ENCODE measurements around the gene C17orf78. TPM values are rescaled to one million over a fixed set of nuclear protein-coding genes. Genes with fewer than 3 reads are reported as not detected.

C17orf78 gene
- total and polyA plus RNA-seq, 2 of the 13 experiments (the other 11 are each of a cell fraction or from before 2014, with no cell fraction given): not detected

- no peak for TF ChIP-seq NFE2 (CRISPR knock-in tag; IDR thresholded peaks at IDR 0.05)
- TF ChIP-seq ZNF570 (CRISPR knock-in tag; IDR thresholded peaks at IDR 0.05; ENCODE audit: borderline replicate concordance): no peak
- 0 out of 2 replicates have a peak, but pooled peaks have one; percentile 51 for TF ChIP-seq MXD4 (CRISPR knock-in tag; IDR thresholded peaks at IDR 0.05)
- no peak for TF ChIP-seq KLF6 (CRISPR knock-in tag; IDR thresholded peaks at IDR 0.05)
- no peak for TF ChIP-seq HNRNPK (IDR thresholded peaks at IDR 0.05; ENCODE audit: low read depth, low read length, poor library complexity, severe bottlenecking)
- no peak for TF ChIP-seq ZBTB40 (IDR thresholded peaks at IDR 0.05)
- no peak for TF ChIP-seq ZBTB40 (CRISPR knock-in tag; IDR thresholded peaks at IDR 0.05)
- no peak for TF ChIP-seq SETDB1 (CRISPR knock-in tag; IDR thresholded peaks at IDR 0.05; ENCODE audit: borderline replicate concordance)
- TF ChIP-seq ZNF766 (CRISPR knock-in tag; IDR thresholded peaks at IDR 0.05; ENCODE audit: borderline replicate concordance): no peak
- no peak for TF ChIP-seq JUN (CRISPR knock-in tag; IDR thresholded peaks at IDR 0.05)
- no peak for TF ChIP-seq RARG (CRISPR knock-in tag; IDR thresholded peaks at IDR 0.05; ENCODE audit: low read depth)
- no peak for TF ChIP-seq ZNF441 (CRISPR knock-in tag; IDR thresholded peaks at IDR 0.05; ENCODE audit: borderline replicate concordance)
- no peak for TF ChIP-seq ZSCAN31 (CRISPR knock-in tag; IDR thresholded peaks at IDR 0.05; ENCODE audit: low read depth)
- no peak for TF ChIP-seq PHF20 (CRISPR knock-in tag; IDR thresholded peaks at IDR 0.05)
- no peak for TF ChIP-seq ZKSCAN8 (CRISPR knock-in tag; IDR thresholded peaks at IDR 0.05; ENCODE audit: borderline replicate concordance)
- TF ChIP-seq ZNF543 (CRISPR knock-in tag; IDR thresholded peaks at IDR 0.05): no peak
- no peak for TF ChIP-seq MTA3 (CRISPR knock-in tag; IDR thresholded peaks at IDR 0.05)
- no peak for TF ChIP-seq SIN3A (IDR thresholded peaks at IDR 0.05; ENCODE audit: borderline replicate concordance, low read depth, low read length)
- TF ChIP-seq, protein P1, sequence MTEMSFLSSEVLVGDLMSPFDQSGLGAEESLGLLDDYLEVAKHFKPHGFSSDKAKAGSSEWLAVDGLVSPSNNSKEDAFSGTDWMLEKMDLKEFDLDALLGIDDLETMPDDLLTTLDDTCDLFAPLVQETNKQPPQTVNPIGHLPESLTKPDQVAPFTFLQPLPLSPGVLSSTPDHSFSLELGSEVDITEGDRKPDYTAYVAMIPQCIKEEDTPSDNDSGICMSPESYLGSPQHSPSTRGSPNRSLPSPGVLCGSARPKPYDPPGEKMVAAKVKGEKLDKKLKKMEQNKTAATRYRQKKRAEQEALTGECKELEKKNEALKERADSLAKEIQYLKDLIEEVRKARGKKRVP (CRISPR knock-in tag; IDR thresholded peaks at IDR 0.05): no peak
- TF ChIP-seq ETV5 (CRISPR knock-in tag; IDR thresholded peaks at IDR 0.05; ENCODE audit: borderline replicate concordance): no peak
- no peak for TF ChIP-seq THAP8 (CRISPR knock-in tag; IDR thresholded peaks at IDR 0.05; ENCODE audit: borderline replicate concordance)
These were observed 2.1 kb upstream of the C17orf78 start (continued) for GRCh38 chr17:37373530-37374159.
